NB4 (cell line): ENCODE results near the gene SAGE1.

Experiments
- DNase-seq: peaks from one replicate; pipeline ENCODE4 v3.0.0; 2010; ENCODE audit warnings: low read depth
- H3K4me3 ChIP-seq: one replicate; pipeline ENCODE4 v1.5.1; 2011; ENCODE audit warnings: mild to moderate bottlenecking, low read depth, low read length, moderate library complexity
- CTCF ChIP-seq: IDR thresholded peaks from one replicate; pipeline ENCODE4 v1.5.1; 2012; ENCODE audit warnings: low read depth, low read length
- MAX ChIP-seq: IDR thresholded peaks from 2 replicates; pipeline ENCODE4 v1.6.1; 2011; ENCODE audit warnings: low read depth, low read length
- MYC ChIP-seq: IDR thresholded peaks from 2 replicates; pipeline ENCODE4 v1.6.1; 2011; ENCODE audit warnings: low read depth, low read length
- POLR2A ChIP-seq: IDR thresholded peaks from 2 replicates; pipeline ENCODE4 v1.6.1; 2011; ENCODE audit warnings: mild to moderate bottlenecking; ENCODE audit not compliant: insufficient read length; ENCODE audit errors: extremely low read depth

Gene SAGE1

GRCh38 chrX:135944486-135944885, 51.0 kb downstream of the SAGE1 start:
- H3K4me3 ChIP-seq: no peak overlapping the region
- TF ChIP-seq POLR2A (no peak), MAX (no peak), CTCF (no peak), MYC (no peak)
- DNase-seq: no peak

- no peak for TF ChIP-seq POLR2A
- DNase-seq: no peak
- H3K4me3 ChIP-seq: no peak overlapping the region
Observed at GRCh38 chrX:135951291-135951690, 57.8 kb downstream of the SAGE1 start.
